NCI-H2196 treated with DMSO at 0.1 percent for 48 hours (cell line): ENCODE measurements around the gene TSPAN2.

ENCODE experiments used
- DNase-seq: peaks from one replicate; lab custom pipeline; 2025; ENCODE audit not compliant: unreplicated experiment; lab: John Stamatoyannopoulos, UW

TSPAN2 gene

DNA sequence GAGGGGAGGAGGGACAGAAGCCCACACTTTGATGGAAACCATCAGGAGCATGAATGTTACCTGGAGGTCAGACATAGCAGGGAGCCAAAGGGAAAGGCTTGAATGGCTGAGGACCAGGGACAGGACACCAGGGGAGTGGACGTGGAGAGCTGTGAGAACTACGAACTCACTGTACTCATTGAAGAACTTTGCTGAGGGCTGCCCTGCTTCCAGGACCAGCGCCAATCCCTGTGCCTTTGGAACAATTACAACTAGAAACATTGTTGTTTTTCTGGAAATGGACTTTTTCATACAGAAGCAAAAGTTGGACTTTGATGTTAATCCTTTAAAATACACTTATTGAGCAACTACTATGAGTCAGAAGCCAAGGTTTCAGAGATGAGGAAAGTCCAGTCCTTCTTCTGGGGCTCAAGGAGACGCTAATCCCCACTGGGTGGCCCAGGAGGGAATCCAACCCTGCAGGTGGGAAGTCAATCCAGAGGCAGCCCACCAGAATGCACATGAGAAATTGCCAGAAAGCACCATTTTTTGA is 12.9 kb downstream of the TSPAN2 start:
- no peak for DNase-seq

DNA sequence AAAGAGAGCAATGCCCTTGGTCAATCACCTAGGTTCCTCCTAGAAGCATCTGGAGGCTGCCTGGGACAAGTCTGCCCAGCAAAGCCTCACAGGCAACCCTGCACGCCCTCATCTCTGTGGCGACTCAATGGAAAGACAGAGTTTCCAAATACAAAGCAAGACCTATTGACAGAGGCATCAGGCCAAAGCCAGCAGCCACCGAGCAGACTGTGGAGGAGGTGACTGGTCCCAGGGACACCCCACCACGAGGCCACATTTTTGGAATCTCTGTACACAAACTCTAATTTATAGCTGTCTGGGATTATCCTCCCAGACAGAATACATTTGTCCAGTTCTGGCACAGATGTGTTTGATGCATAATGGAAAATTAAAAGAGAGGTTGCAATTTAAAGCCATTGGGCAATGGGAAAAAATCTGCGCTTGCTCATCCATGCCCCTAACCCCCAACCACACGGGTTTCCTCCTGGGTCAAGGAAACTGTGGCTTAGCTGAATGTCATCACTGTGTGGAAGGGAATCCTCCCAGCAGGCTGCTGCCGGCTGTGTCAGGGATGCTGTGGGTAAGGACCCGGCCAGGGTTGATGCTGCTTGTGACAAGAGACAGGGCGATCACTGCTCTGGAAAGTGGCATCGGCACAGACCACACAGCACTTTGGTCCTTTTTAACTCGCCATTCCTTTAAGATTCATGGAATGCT is 14.3 kb downstream of the TSPAN2 start:
- no peak for DNase-seq

DNA sequence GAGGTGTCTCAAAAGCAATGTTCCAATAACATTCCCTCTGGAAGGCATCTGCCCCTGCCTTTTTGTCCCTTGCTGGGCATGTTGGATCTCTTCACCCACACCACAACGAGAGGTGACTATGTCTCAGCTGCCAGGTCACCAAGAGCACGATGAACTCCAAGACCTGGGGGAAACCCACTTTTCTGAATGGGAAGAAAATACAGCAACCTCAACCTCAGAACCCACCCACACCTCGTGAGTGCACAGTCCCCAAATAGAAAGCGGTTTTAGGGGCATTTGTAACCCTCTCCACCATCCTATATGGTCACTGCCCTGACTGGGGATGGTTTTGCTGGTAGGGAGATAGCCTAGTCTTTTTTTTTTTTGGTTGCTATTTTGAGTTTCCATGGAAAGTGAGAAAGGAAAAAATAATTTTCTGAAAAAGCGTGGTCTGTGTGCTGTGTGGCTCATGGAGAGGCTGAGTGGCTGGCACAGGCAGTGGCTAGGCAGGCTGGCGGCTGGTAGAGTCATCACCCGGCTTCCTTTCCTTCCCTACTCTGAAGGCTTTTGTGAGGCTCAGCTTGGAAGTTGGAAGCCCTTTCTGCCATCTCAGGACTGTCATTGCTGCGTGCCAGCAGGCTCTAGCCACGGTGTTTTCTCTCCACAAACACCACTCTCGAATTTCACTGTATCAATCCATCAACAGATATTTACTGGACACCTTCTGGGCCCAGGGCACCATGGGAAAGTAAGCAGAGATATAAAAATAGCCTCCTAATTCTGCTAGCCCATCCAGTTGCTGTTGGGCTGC is 15.8 kb downstream of the TSPAN2 start:
- no peak for DNase-seq

DNA sequence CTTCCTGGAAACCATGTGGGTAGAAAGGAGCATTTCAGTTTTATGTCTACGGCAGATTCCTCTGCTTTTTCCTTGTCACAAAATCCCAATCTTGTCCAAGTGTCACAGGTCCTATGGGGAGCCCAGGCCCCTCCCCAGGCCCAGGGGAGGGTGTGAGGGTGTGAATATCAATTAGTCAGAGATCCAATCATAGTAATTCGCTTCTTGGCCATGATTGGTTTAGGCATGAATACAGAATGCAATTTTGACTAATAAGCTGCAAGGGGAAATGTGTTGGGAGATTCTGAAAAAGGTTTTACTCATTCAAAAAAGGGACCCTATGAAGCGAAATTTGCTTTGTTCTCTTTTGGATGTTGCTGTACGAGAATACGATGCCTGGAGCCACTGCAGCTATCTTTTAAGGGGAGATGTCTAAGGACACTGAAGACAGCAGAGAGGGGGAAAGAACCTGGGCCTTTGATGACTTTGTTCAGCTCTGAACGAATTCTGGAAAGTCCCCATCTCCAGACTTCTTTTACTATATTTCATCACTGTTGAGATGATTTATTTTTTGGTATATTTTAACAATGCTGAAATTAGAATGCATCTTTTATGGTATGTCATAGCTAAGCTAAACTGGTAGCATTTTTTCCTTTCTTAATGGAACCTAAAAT is 18.2 kb downstream of the TSPAN2 start:
- no peak for DNase-seq

DNA sequence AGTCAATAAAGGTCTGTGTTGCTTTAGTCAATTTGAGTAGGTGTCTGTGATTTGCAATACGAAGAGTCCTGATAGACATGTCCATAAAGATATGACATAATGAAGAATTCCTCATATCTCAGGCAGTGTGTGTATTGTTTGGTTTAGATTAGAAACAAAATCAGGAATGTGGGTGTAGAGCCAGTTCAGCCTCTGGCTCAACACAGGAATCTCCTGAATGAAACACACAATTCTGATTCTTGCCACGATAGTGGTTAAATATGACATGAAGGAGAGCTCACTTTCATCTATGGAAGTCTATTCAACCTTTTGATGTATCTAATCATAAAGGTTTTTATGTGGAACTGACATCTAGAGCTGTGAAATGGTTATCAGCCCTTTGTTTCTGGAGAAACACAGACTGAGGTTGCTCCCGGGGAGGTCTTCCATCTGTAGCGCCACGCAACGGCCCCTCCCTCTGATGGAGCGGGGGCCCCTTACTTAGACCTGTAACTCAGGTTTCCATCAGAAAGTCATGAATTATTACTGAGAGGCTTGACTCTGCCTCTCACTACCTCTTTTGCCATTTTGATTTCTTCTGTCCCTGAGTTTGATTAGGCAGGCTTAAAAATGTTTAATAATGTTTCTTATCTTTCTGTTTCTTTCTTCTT is 19.5 kb downstream of the TSPAN2 start:
- no peak for DNase-seq

DNA sequence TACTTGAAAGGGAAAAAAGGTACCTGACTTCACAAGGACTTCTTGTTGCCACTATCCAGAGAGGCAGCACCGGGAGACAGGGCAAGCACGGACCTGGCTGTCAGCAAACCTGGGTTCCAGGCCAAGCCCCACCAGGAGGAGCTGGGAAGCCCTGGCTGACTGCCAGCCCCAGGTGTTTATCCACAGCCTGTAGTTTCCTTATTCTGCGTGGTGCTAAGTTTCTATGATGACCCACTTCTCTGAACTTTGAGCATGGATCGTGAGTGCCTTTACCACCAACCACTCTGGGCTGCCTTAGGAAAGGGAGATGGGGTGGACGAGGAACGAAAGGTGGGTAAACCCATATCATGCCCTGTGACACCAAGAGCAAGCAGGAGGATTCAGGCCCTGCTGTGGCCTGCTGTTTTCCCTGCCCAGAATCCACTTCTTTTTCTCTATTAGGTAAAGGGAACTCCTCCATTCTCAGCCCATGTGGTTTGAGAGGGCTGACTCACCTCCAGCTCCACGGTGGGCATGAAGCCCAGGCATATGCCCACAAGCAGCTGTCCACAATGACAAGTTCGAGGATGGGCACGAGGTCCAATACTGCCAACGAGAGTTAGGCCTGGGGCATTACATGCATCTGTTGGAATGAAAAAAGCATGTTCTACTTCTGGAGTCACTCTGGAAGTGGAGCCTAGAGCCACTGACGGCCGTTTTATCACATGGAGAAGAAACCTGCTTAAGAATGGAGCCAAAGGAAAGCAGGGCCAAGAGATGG is 20.3 kb downstream of the TSPAN2 start:
- no peak for DNase-seq

DNA sequence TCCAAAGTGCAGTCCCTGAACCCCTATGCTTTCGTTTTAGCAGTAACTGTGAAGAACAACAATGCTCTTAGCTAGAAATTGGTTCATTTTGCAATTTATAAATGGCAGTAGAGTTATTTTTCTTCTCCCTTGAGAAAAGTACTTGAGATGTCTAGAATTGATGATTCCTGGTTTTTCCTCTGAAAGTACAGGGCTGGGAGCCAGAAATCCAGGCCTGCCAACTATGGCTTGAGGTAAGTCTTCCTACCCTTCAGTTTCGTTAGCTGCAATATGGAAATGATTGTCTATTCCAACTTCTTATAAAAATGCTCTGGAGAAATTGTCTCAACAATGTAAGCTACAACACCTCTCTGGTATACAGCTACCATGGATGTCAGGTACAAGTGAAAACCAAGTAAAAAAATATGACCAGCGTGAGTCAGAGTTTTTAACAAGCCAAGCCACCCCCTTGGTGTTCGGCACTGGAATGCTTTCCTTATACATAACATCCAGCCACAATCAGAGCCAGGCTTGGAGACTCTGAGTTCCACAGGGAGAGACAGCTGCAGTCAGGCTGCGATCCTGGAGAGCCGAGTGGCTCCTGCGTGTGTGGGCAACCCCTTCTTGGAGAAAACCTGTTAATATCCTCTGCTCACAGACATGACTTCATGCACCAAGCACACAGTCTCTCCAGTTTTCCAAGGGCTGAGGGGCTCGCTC is 22.0 kb downstream of the TSPAN2 start:
- no peak for DNase-seq

DNA sequence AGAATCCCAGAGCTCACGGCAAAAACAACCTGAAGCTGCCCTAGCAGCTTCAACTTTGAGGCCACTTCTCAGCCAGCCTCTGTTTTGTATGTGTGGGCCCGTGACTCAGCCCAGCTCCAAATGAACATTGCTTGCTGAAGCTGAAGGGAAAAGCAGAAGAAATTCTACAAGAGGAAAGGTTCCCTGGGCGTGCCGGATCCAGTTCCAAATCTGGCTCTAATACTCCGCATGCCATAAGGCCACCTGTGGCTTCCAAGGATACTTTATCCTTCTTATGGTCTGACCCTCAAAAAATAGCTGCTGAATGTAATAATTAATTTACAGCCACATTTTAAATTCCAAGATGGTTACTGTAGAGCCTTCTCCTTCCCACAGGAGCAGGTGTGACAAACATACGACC is 24.3 kb downstream of the TSPAN2 start:
- DNase-seq: no peak

DNA sequence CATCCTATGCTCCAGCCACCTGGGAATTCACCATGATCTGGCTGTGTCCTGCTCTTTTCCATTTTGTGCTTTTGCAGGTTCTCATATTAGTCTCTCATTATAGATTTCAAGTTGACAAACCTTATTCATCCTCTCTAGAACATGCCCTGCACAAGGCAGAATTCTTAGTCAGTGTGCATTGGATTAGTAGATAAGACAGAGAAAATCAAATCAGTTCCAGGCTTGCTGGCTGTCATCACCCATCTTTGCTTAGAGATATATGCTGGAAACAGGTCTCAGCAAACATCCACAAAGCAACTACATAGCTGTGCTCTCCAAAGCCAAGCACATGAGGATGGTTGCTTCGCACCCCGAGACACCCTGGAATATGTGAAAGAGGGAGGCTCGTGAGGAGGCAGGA is 24.8 kb downstream of the TSPAN2 start:
- DNase-seq: no peak

DNA sequence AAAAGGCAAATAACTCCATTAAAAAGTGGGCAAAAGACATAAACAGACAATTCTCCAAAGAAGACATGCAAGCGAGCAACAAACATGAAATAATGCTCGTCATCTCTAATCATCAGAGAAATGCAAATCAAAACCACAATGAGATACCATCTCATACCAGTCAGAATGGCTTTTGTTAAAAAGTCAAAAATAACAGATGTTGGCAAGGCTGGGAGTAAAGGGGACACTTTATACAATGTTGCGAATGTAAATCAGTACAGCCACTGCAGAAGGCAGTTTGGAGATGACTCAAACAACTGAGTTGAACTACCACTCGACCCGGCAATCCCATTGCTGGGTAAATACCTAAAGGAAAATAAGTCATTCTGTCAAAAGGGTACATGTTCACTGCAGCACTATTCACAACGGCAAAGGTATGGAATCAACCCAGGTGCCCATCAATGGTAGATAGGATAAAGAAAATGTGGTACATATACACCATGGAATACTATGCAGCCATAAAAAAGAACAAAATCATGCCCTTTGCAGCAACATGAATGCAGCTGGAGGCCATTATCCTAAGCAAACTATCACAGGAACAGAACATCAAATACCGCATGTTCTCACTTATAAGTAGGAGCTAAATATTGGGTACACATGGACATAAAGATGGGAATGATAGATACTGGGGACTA is 25.9 kb downstream of the TSPAN2 start:
- DNase-seq: no peak

DNA sequence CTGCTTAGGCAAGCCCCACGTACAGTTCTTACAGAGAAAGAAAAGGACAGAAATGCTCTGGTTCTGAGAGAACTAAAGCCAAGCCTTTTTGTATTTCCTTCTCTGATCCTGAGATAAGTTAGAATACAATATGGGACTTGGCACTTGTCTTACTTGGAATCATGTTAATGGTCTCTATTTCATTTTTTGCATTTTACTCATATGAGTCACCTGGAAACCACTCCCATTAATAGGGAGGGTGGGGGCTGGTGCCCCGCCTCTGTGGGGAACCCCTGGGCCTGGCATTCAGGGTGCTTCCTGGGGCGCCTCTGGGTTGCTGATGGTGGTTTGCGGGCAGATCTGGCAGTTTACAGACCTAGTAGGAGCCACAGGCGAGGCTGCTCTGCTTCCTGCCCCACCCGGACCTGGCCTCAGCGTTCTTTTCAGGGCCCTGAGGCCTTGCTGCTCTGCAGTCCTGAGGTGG is 26.7 kb downstream of the TSPAN2 start:
- no peak for DNase-seq

DNA sequence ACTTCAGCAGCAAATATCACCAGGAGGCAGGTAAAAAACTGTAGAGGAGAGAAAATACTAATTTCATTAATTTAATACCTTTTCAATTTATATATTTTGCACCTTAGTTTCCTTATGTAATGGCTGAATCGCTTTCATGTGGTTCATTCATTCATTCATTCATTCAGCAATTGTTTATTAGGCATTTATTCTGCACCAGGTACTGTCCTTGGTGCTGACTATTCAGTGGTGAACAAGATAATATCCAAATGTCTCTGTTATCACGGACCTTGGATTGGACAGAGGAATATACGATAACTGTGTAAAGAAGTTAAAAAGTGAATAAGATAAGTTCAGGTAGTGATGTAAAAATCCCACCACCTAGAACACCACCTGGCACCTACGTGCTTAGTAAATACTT is 28.8 kb downstream of the TSPAN2 start:
- no peak for DNase-seq

DNA sequence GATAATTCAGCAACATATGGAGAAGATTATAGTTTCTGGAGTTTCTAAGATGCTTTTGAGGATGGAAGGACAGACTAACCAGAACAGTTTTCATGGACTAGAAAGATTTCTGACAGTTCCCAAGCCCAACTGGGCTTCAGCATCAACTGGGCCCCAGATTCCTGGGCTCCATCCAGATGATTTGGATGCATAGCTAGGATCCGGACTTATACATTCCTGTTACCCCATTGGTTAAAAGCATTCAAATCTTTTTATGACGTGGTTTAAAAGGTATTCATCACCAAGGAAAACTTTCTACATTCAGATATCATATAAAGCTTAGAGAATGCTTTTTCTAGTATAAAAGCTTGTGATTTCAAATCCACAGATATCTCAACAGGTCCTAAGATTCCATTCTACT is 30.0 kb downstream of the TSPAN2 start:
- no peak for DNase-seq

DNA sequence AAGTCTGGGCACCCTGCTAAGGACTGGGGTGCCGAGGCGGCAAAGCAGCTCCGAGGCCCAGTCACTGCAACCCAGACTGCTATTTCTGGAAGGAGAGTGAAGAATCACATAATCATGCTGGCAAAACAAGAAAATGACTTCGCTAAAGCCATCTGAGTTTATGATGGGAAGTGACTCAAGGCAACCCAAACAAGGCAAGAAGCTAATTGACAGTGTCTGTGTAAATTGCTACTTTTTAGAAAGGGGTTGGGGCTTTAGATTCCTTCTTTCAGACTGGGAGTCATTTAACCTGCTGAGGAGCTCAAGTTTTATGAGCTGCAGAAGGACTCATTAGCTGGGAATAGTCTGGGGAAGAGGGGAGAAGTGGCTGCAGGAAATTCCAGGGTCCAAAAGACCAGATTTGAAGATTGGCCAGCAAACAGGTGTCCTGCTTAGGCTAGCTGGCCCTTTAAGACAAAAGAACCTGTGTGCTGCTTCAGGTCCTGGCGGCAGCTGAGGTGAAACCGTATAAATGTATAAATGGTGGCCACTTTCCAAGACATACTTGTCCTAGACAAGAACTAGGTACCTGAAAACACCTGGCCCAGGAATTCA is 31.5 kb downstream of the TSPAN2 start:
- no peak for DNase-seq

DNA sequence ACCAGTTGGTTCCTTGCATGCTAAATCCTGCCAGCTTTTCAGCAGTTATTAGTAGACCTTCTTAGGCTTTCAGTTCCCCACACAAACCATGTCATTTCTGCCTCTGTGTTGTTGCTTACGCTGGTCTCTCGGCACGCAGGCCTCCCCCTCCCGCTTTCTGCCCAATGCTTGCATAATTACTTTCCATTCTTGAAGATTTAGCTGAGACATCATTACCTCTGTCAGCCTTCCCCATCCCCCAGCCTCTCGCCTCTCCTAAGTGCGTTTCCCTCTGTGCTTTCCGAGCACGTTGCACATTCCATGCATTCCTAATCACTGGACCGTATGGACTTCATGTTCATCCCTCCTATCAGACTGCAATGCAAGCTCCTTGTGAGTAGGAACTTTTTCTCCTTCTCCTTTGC is 32.9 kb downstream of the TSPAN2 start:
- DNase-seq: no peak

DNA sequence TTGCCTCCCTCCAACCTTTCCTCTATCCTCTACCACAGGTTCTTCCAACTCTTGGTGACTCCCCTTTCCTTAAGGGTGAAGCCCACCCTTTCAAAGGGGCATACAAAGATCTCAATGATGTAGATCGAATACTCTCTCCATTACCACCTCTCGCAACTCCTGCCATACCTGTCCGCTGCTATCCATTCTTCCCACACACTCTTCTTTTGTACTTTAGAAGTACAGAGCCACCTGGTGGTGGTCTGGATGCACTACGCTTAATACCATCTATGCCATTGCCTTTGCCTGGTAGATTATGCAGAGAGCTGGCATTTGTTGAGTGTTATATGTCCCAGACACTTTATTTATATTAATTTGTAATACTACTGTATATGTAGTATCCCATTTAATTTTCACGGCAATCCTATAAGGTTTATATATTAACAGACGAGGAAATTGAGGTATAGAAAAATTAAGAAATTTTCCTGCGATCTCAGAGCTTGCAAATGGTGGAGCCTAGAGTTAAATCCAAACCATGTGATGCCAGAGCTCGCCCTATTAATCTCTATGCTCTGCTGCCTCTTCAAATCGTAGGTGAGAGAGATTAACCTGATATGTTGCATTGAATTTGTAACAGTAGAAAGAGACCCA is 36.7 kb downstream of the TSPAN2 start:
- peak; percentile 59 for DNase-seq

DNA sequence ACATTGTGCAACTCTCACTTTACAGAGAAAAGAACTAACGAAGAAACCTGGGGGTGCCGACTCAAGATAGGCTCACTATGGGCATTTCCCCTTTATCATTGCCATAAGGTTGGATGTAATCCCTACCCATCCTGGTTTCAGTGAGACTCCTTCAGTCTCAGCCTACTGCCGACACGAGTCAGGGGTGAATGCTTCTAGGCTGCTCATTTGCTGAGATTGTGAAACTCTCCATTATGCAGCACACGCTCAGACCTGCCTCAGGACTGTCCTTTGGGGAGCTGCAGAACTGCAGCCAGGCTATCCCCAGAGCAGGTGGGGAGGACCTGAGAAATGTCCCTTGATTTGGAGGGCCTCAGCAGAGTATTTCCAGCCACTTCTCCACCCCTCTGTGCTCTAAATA is 37.5 kb downstream of the TSPAN2 start:
- DNase-seq: no peak

DNA sequence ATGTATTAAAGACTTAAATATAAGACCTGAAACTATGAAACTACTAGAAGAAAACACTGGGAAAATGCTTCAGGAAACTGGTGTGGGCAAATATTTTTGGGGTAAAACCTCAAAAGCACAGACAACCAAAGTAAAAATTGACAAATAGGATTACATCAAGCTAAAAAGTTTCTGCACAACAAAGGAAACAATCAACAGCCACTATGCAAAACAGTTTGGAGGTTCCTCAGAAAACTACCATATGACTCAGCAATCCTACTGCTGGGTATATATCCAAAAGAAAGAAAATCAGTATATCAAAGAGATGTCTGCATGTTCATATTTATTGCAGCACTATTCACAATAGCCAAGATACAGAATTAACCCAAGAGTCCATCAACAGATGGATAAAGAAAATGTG is 42.6 kb downstream of the TSPAN2 start:
- DNase-seq: no peak

DNA sequence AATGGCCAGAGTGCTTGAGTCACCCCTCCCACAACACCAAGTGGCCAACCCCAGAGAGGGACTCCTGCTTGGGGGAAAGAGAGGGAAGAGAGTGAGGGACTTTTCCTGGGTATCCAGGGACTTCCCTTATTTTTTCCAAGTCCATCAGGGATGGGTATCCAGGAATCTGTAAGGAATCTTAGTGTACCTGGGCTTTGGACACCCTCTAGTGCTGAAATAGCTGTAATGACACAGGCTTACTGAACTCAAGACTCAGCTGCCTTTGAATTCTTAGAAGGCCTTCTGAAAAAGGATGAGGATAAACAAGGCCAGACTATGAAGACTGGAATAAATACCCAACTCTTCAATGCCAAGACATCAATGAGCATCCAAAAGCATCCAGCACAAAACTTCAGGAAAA is 47.6 kb downstream of the TSPAN2 start:
- no peak for DNase-seq
